ENCODE measurements around the gene NUDT3.

GRCh38 chr6:34360556-34360955 lies 31.9 kb downstream of the NUDT3 start:
- TF ChIP-seq CHD2 (IDR thresholded peaks at IDR 0.05; ENCODE audit: low read length, partially characterized antibody) (no peak), ELF1 (IDR thresholded peaks at IDR 0.05) (no peak), JUND (IDR thresholded peaks at IDR 0.05) (peak; percentile 49; the same call in 1 of the 2 replicates), CTCF (IDR thresholded peaks at IDR 0.05) (no peak), EZH2phosphoT487 (IDR thresholded peaks at IDR 0.05; ENCODE audit: borderline replicate concordance, low read depth) (no peak)
